ENCODE data around the gene NYNRIN. TPM values are rescaled to one million over a fixed set of nuclear protein-coding genes. Genes with fewer than 3 reads are reported as not detected.

The NYNRIN gene
- total and polyA plus RNA-seq, 10 of the 15 experiments (the other 5 are each of a cell fraction or from before 2014, with no cell fraction given): under 0.01 to 0.15 (median 0.01) TPM; not detected in 5

GRCh38 chr14:24382064-24382371 is 16.8 kb upstream of the NYNRIN start:
- Histone ChIP-seq H3K4me3 (no peak overlapping the region), H2AFZ (ENCODE audit: control insufficient read depth, low read depth, low read length) (no peak overlapping the region), H3K79me2 (ENCODE audit: control insufficient read depth, insufficient read depth, low read length) (no peaks in the 10 kb centered on the region), H3K36me3 (ENCODE audit: control insufficient read depth in 2 of 2, insufficient read depth in 2 of 2, low read length in 1 of 2) (no peaks in the 10 kb centered on the region), H3K27me3 (replicated peaks in 1 of 2; ENCODE audit: control insufficient read depth in 2 of 2, insufficient read depth in 2 of 2, low read length in 1 of 2) (no peaks in the 10 kb centered on the region; a peak in 1 of 4 replicates), H3K9ac (ENCODE audit: control insufficient read depth, insufficient read depth, low read length) (no peak overlapping the region), H3K27ac (ENCODE audit: control insufficient read depth, insufficient read depth) (no peak overlapping the region), H3K9me3 (replicated peaks; ENCODE audit: control insufficient read depth, insufficient read depth, low read length) (no peaks in the 10 kb centered on the region), H3K4me2 (ENCODE audit: control insufficient read depth, insufficient read depth) (no peak overlapping the region), H4K20me1 (ENCODE audit: control insufficient read depth, insufficient read depth) (no peaks in the 10 kb centered on the region), H3K4me1 (ENCODE audit: control insufficient read depth, insufficient read depth, low read length) (no peaks in the 10 kb centered on the region)
- ChIA-PET RAD21 (ENCODE audit: unreplicated experiment) (interaction anchor here (1.1 to 1.5 kb wide), 2 partner anchors 16 to 50 kb away, joined by 3 to 7 read pairs; no protein-coding TSS in a partner anchor), CTCF (interaction anchor here (1.4 to 1.6 kb wide), 3 partner anchors 17 to 75 kb away, joined by 3 to 5 read pairs (median 3); no protein-coding TSS in a partner anchor), SMC1A (ENCODE audit: uncharacterized antibody, unreplicated experiment) (interaction anchor here (1.4 kb wide), 1 partner anchor 29 kb away, joined by 4 read pairs; no protein-coding TSS in a partner anchor), POLR2A (interaction anchor here (1.2 kb wide), 1 partner anchor 14 kb away, joined by 3 read pairs; the partner anchor contains the start of gene NFATC4)
- 19% methylated on average over 4 of the region's 4 CpGs for WGBS (ENCODE audit: insufficient coverage, insufficient replicate concordance, low lambda C conversion rate, missing lambda C conversion rate)
- TF ChIP-seq IRF5 (IDR thresholded peaks at IDR 0.05; ENCODE audit: borderline replicate concordance): no peak
- no peak for DNase-seq (ENCODE audit: low read depth, low spot score)
- FAIRE-seq: no peak
- no peak for ATAC-seq
- intact Hi-C loops (cut with micrococcal nuclease; ENCODE audit: unreplicated experiment): no loop called here
- BruUV-seq (replicated peaks): no TSS peak
- in situ Hi-C loops (cut with MboI): no loop called here

- Histone ChIP-seq H3K4me1 (ENCODE audit: control insufficient read depth, insufficient read depth, low read length) (no peaks in the 10 kb centered on the region), H3K36me3 (ENCODE audit: control insufficient read depth in 2 of 2, insufficient read depth in 2 of 2, low read length in 1 of 2) (no peaks in the 10 kb centered on the region), H3K9ac (ENCODE audit: control insufficient read depth, insufficient read depth, low read length) (no peak overlapping the region), H3K27me3 (replicated peaks in 1 of 2; ENCODE audit: control insufficient read depth in 2 of 2, insufficient read depth in 2 of 2, low read length in 1 of 2) (no peaks in the 10 kb centered on the region; a peak in 1 of 4 replicates), H3K4me2 (ENCODE audit: control insufficient read depth, insufficient read depth) (no peak overlapping the region), H3K79me2 (ENCODE audit: control insufficient read depth, insufficient read depth, low read length) (no peaks in the 10 kb centered on the region), H4K20me1 (ENCODE audit: control insufficient read depth, insufficient read depth) (no peaks in the 10 kb centered on the region), H3K27ac (ENCODE audit: control insufficient read depth, insufficient read depth) (no peak overlapping the region), H3K9me3 (replicated peaks; ENCODE audit: control insufficient read depth, insufficient read depth, low read length) (no peaks in the 10 kb centered on the region), H3K4me3 (no peak overlapping the region), H2AFZ (ENCODE audit: control insufficient read depth, low read depth, low read length) (no peak overlapping the region)
- FAIRE-seq: no peak
- intact Hi-C loops (cut with micrococcal nuclease; ENCODE audit: unreplicated experiment): no loop called here
- TF ChIP-seq ZZZ3 (IDR thresholded peaks at IDR 0.05; ENCODE audit: control insufficient read depth, insufficient read length, low read depth) (no peak), RELA (IDR thresholded peaks at IDR 0.05; ENCODE audit: borderline replicate concordance, partially characterized antibody) (no peak), PKNOX1 (IDR thresholded peaks at IDR 0.05) (peak; percentile 73), IRF3 (IDR thresholded peaks at IDR 0.05) (no peak), SMAD1 (IDR thresholded peaks at IDR 0.05; ENCODE audit: low read depth, partially characterized antibody) (no peak)
- POLR2A ChIA-PET: no interaction called here
- DNase-seq (ENCODE audit: low read depth, low spot score): no peak
- SMC1A ChIA-PET (ENCODE audit: uncharacterized antibody, unreplicated experiment): no interaction called here
- RAD21 ChIA-PET (ENCODE audit: unreplicated experiment): no interaction called here
- CTCF ChIA-PET: interaction anchor here (1.2 kb wide), 1 partner anchor 47 kb away, joined by 4 read pairs; no protein-coding TSS in a partner anchor
- no TSS peak for BruUV-seq (replicated peaks)
- in situ Hi-C loops (cut with MboI): no loop called here
- no peak for ATAC-seq
- WGBS (ENCODE audit: insufficient coverage, insufficient replicate concordance, low lambda C conversion rate, missing lambda C conversion rate): 45% methylated on average over 4 of the region's 4 CpGs
These were observed 14.6 kb upstream of the NYNRIN start for GRCh38 chr14:24384169-24384568.
